ENCODE measurements around the gene CCR6.
"Not testable (repeated sequence)": the region's sequence is repeated elsewhere in the genome, so short reads cannot be mapped to it uniquely, and the experiment has no call there.

The CCR6 gene

DNA sequence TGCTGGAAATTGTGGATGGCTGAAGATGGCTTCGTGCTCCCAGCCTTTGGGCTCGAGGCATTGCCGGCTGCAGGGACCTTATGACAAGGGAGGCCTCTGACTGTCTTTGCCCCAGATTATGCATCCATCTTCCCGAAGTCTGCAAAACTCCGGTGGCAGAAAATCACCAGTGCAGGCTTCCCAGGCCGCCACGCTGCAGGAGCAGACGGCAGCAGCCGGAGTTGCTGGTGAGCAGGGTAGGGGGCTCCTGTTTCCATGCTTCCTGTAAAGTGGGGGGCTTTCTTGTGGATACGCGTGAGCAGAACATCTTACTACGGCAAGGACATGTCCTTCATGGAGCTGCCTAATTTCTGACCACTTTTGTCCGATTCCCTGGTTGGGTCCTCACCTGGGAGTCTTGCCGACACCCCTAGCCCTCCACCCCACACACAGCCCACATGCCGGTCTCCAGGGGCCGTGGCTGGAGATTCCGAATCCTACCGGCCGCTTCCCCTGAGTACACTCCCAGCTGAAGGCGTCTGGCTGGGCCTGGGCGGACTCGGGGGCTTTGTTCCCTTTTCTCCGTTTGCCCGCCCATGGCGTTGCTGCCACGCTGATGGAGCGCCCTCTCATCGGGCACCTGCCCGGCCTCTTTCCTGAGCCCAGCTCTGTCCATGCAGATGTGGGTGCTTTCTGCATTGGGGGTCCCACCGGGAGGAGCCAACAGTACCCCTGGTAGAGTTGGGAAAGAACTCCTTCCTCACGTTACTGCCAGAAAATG lies 56.2 kb downstream of the CCR6 start:
- DNase-seq, result not testable (repeated sequence)

DNA sequence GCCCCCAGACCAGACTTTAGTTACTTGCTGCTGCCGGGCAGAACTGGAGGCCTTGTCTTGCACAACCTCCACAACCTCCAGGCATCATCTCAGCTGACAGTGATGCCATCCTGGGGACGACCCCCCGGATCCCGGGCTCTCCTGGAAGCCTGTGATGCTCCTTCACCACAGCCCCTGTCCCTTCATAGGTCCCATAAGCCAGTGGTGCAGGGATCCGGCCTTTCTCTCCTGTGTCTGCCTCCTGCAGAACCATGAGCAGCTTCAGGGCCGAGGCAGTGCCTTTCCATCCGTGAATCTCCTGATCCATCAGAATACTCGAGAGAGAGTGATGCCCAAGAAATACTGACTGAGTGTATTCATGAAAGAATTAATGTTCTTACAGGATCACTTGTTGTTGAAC lies 57.2 kb downstream of the CCR6 start:
- not testable (repeated sequence) for DNase-seq

DNA sequence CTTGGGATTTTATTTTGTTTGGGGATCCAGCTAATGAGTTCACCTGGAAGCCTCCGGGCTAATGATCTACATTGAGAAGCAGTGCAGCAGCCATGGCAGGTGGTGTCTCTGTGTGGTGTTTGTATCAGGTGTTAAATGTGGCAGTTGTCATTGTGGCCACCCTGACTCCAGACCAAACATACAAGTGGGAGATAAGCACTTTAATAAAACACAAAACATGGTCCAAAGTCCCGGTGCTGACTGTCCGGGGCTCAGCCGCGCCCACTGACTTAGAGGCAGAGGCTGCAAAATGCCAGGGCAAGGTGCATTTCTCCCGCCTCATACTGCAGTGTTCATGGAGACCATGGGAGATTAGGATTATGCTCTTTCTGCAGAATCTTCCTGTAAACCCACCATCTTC lies 58.5 kb downstream of the CCR6 start:
- not testable (repeated sequence) for DNase-seq

DNA sequence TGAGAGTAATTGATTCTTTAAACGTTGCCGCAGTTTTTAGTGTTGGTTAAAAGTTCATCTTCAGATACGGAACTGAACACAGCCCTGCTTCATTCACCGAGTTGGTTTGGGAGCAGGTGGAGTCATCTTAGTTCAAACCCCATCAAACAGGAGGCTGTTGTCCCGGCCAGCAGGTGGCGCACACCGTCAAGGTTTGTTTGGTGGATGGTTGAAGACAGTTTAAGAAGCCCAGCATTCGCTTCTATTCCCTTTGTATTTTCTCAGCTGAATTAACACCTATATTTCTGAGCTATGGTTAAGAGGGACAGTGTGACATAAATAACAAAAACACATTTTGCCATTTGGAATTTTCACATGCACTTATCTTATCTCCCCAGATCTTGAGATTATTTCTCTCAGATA lies 60.0 kb downstream of the CCR6 start:
- not testable (repeated sequence) for DNase-seq

DNA sequence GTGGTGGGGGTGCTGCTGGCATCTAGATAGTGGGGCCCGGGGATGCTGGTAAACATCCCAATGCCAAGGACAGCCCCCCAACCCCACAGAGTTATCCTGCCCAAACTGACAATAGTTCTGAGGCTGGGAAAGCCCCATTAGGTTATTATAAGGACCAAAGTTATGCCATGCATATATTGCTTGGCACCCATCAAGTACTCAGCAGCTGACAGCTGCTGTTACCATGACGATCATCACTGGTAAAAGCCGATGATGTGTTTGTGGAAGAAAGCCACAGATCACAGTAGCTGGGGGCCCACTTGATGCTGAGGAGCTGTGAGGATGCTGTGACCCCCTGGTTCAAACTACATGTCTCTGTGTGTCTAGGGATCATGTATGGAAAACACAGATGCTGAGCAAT lies 62.2 kb downstream of the CCR6 start:
- peak in 1 of 2 experiments; percentile 12 for DNase-seq

DNA sequence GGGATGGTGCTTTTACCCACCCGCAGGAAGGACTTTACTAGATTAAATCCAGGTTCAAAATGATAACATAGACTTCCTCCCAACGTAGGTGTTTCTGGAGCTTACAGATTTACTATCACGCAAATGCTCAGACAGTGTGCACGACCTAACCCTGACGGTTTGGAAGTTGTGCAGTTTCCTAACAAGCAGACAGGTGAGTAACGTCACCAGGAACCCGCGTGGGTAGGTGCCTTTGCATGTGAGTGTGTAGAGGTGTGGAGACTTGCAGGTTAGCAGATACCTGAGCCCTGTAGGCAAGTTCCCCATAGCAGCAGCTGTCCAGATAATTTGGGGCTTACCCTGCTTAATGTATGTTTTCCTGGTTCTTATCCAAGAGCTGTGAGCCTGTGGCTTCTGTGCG lies 64.4 kb downstream of the CCR6 start:
- DNase-seq, result not testable (repeated sequence)
